Tibial artery (tissue), 4 donors: Measurements from ENCODE around the gene DPP3.
"Not testable (repeated sequence)": the region's sequence is repeated elsewhere in the genome, so short reads cannot be mapped to it uniquely, and the experiment has no call there.

ENCODE experiments used
- DNase-seq, 2 donors: peaks; one replicate each; pipeline ENCODE4 v3.0.0-alpha.2; 2019
- H3K27ac ChIP-seq, 2 donors: fragments of 200-600 bp; sonication (generic) in 1 of 2; 1 replicate in 1 of 2; 2 replicates in 1 of 2; pipeline ENCODE4 v1.5.1; 2018 to 2019; ENCODE audit warnings: mild to moderate bottlenecking in 1 of 2
- H3K27me3 ChIP-seq, 2 donors: fragments of 200-600 bp; sonication (generic) in 1 of 2; one replicate each; pipeline versions ENCODE4 v1.5.1 to v1.6.0; 2016 to 2019
- H3K36me3 ChIP-seq, 3 donors: fragments of 200-600 bp; sonication (generic) in 2 of 3; one replicate each; pipeline ENCODE4 v1.5.1; 2016 to 2019; ENCODE audit warnings: mild to moderate bottlenecking in 2 of 3
- H3K4me1 ChIP-seq, 4 donors: fragments of 200-600 bp; sonication (generic) in 2 of 4; 1 replicate in 3 of 4; 2 replicates in 1 of 4; pipeline ENCODE4 v1.5.1; 2016 to 2019
- H3K4me3 ChIP-seq, 2 donors: fragments of 200-600 bp; sonication (generic) in 1 of 2; 1 replicate in 1 of 2; 2 replicates in 1 of 2; pipeline ENCODE4 v1.5.1; 2018 to 2019; ENCODE audit warnings: mild to moderate bottlenecking in 2 of 2
- H3K9me3 ChIP-seq, 3 donors: fragments of 200-600 bp; sonication (generic) in 1 of 3; one replicate each; pipeline ENCODE4 v1.5.1; 2016 to 2019
- intact Hi-C: fragments of 100-400 bp; cut with DNase I; formaldehyde crosslinking; loops from one replicate; pipeline ENCODE4 v1.15.0; 2023; ENCODE audit warnings: low total_unique reads
- TF ChIP-seq, protein P1 (sequence below), 2 experiments: fragments of 200-600 bp in 1 of 2; fragments of 450-650 bp in 1 of 2; IDR thresholded peaks; one replicate each; pipeline ENCODE4 v1.5.1; 2017 to 2019; ENCODE audit warnings: antibody characterized with exemption in 2 of 2, mild to moderate bottlenecking in 1 of 2, moderate library complexity in 1 of 2

The DPP3 gene

DNA sequence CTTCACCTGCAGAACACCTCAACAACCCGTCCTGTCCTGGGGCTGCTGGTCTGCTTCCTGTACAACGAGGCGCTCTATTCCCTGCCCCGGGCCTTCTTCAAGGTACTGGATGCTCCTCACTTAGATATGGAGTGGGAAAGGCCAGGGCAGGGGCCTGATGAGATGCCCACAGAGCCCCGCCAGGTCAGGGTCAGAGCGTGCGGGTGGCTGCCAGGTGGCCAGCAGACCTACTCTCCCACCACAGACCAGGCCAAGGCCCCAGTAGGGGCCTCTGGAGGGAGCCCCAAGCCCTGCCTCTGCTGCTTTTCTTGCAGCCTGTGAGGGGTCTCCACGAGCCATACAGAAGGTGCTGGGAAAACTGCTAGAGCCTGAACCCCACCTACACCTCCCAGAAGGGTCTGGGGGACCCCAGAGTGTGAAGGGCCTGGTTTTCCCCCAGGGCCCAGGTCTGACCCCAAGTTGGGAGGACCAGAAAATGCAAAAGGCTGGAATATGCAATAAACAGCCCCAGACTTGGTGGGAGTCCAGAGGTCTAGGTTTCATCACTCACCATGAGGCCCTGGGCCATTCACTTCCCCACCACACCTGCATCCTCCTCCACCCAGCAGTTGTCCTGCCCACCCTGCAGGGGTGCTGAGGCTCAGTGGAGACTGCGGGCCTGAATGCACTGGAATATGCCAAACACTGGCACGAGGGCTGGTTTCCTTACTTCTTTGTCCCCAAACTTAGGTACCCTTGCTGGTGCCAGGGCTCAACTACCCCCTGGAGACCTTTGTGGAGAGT lies 50.9 kb downstream of the DPP3 start:
- no peaks in the 10 kb centered on the region for H3K9me3 ChIP-seq
- no peaks in the 10 kb centered on the region for H3K4me1 ChIP-seq
- intact Hi-C loops = no loop called here
- H3K4me3 ChIP-seq = no peak overlapping the region
- no peak for DNase-seq
- H3K27ac ChIP-seq = no peak overlapping the region
- no peaks in the 10 kb centered on the region for H3K27me3 ChIP-seq
- TF ChIP-seq, protein P1, sequence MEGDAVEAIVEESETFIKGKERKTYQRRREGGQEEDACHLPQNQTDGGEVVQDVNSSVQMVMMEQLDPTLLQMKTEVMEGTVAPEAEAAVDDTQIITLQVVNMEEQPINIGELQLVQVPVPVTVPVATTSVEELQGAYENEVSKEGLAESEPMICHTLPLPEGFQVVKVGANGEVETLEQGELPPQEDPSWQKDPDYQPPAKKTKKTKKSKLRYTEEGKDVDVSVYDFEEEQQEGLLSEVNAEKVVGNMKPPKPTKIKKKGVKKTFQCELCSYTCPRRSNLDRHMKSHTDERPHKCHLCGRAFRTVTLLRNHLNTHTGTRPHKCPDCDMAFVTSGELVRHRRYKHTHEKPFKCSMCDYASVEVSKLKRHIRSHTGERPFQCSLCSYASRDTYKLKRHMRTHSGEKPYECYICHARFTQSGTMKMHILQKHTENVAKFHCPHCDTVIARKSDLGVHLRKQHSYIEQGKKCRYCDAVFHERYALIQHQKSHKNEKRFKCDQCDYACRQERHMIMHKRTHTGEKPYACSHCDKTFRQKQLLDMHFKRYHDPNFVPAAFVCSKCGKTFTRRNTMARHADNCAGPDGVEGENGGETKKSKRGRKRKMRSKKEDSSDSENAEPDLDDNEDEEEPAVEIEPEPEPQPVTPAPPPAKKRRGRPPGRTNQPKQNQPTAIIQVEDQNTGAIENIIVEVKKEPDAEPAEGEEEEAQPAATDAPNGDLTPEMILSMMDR (IDR thresholded peaks at IDR 0.05) = no peak
- peaks cover 14 to 95% (median 57%) of the 10 kb centered on the region in 3 donors for H3K36me3 ChIP-seq

DNA sequence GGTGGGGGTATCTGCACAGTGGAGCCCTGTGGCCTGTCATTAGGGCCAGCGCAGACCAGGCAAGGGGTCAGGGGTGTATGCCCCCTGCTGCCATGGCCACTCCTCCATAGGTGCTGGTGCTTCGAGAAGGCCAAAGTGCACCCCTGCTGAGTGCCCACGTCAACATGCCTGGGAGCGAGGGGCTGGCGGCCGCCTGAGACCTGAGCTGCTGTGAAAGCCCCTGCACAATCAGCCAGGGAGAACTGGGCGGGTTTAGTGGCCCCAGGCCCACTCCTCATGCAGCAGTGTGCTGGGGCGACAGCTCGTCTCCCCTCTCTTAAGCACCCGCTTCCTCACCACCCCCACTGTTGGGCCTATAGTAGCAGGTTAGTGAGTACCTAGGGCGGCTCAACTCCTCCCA lies 51.6 kb downstream of the DPP3 start:
- intact Hi-C loops = no loop called here
- TF ChIP-seq, protein P1 (IDR thresholded peaks at IDR 0.05) = no peak
- no peaks in the 10 kb centered on the region for H3K9me3 ChIP-seq
- no peaks in the 10 kb centered on the region for H3K4me1 ChIP-seq
- no peak for DNase-seq
- H3K27ac ChIP-seq = no peak overlapping the region
- H3K27me3 ChIP-seq = no peaks in the 10 kb centered on the region
- peaks cover 11 to 95% (median 55%) of the 10 kb centered on the region in 3 donors for H3K36me3 ChIP-seq
- H3K4me3 ChIP-seq = no peak overlapping the region

DNA sequence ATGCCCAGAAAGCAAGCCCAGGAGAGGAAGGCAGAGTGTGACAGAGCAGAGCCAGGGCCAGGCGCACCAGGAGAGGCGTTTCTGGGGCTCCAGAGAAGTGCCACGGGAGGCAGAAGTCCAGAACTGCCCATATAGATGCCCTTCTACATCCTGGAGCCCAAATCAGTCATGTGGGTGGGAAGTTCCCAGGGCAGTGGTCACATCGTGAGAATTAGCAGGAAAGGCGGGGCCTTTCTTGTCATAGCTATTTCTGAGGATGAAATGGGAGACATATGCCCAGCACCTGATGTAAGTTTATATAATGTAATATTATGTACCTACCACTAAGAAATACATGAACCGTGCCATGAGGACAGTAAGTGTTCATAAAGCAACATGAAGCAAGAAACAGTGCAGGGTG lies 52.5 kb downstream of the DPP3 start:
- H3K4me3 ChIP-seq = no peak overlapping the region
- H3K9me3 ChIP-seq = no peaks in the 10 kb centered on the region
- H3K4me1 ChIP-seq = no peaks in the 10 kb centered on the region
- H3K36me3 ChIP-seq = peaks cover 11 to 95% (median 56%) of the 10 kb centered on the region in 3 donors
- DNase-seq = no peak
- TF ChIP-seq, protein P1 (IDR thresholded peaks at IDR 0.05) = no peak
- intact Hi-C loops = no loop called here
- no peak overlapping the region for H3K27ac ChIP-seq
- H3K27me3 ChIP-seq = no peaks in the 10 kb centered on the region

DNA sequence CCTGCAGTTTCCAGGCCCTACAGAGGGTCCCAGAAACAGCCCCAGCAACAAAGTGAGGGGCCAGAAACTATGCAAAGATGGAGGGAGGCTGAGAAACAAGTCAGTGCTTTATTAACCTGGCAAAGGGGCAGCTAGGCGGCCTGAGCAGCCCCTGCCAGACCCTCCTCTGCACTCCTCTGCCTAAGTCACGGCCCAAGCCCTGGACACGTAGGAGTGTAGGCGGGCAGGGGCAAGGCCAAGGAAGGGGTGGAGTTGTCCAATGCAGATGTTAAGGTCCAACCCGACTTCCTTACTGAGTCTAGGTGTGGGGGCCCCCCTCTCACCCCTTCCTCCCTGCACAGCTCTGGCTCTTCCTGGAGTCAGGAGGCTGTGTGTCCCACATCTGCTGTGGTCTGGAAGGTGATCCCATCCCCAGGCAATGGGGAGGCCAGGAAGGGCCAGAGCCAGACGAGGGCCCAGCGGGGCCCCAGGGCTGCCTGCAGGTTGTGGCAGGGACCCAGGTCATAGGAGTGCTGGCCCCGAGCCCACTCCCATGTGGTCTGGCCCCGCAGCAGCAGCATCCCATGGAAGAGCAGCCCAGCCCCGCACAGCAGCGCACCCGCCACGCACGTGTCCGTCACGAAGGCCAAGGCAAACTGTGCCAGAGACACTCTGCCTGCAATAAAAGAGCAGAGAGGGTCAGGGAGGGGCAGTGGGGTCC lies 59.1 kb downstream of the DPP3 start:
- Histone ChIP-seq H3K27me3 (no peaks in the 10 kb centered on the region), H3K27ac (no peak overlapping the region), H3K4me1 (peaks cover 0 to 12% (median 7%) of the 10 kb centered on the region in 4 donors), H3K36me3 (peaks cover 17 to 89% (median 33%) of the 10 kb centered on the region in 3 donors), H3K9me3 (no peaks in the 10 kb centered on the region), H3K4me3 (no peak overlapping the region)
- intact Hi-C loops = no loop called here
- TF ChIP-seq, protein P1 (IDR thresholded peaks at IDR 0.05) = no peak
- DNase-seq = no peak

DNA sequence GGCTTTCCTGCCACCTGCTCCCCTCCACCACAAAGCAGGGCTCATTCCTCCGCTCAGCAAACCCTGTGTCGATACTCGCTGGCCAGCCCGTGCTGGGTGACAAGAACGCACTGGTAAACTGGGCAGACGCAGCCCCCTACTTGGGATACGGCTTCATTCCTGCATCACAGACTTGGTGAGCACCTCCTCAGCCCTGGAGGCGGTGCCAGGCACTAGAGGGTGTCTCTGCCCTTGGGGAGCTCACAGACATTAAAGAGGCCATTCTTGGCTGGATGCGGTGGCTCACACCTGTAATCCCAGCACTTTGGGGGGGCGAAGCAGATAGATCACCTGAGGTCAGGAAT lies 59.6 kb downstream of the DPP3 start:
- no peaks in the 10 kb centered on the region for H3K9me3 ChIP-seq
- intact Hi-C loops = no loop called here

DNA sequence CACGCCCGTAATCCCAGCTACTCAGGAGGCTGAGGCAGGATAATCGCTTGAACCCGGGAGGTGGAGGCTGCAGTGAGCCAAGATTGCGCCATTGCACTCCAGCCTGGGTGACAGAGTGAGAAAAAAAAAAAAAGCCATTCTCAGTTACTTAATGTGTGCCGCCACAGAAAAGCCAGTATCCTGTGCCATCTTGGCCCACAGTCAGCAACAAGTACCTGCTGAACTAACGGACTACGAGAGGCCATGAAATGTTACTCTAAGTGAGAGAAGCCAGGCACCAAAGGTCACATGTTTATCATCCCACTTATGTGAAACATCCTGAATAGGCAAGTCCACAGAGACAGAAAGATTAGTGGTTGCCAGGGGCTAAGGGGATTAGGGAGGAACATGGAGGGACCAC lies 60.4 kb downstream of the DPP3 start:
- Histone ChIP-seq H3K4me1 (peaks cover 0 to 23% (median 18%) of the 10 kb centered on the region in 4 donors), H3K36me3 (peaks cover 17 to 79% (median 32%) of the 10 kb centered on the region in 3 donors)
- intact Hi-C loops, DNase-seq, H3K27ac ChIP-seq, H3K4me3 ChIP-seq, H3K9me3 ChIP-seq, H3K27me3 ChIP-seq: not testable (repeated sequence)

More for the DNA sequence above, 59.6 kb downstream of the DPP3 start:
- Histone ChIP-seq H3K27me3 (no peaks in the 10 kb centered on the region), H3K36me3 (peaks cover 17 to 85% (median 33%) of the 10 kb centered on the region in 3 donors), H3K27ac (no peak overlapping the region), H3K4me3 (no peak overlapping the region), H3K4me1 (peaks cover 0 to 16% (median 10%) of the 10 kb centered on the region in 4 donors)
- no peak for DNase-seq
- TF ChIP-seq, protein P1 (IDR thresholded peaks at IDR 0.05) = no peak
